SK-N-SH (cell line): ENCODE measurements around the gene ECE1.

Experiments
- CTCF ChIP-seq: fragments of 200-600 bp; sonication (generic); IDR thresholded peaks from 2 replicates; pipeline ENCODE4 v1.6.1; 2017; ENCODE audit warnings: antibody characterized with exemption, mild to moderate bottlenecking, moderate library complexity
- POLR2AphosphoS5 ChIP-seq: IDR thresholded peaks from 2 replicates; pipeline ENCODE4 v1.6.1; 2012; ENCODE audit warnings: low read depth, low read length

- peak; percentile 86 for TF ChIP-seq CTCF
- TF ChIP-seq POLR2AphosphoS5 = no peak
These were observed 73.1 kb downstream of the ECE1 start for GRCh38 chr1:21216835-21217811.
